Fibroblast of lung (primary cell): ENCODE data around the gene TBCB. TPM values are rescaled to one million over a fixed set of nuclear protein-coding genes. Genes with fewer than 3 reads are reported as not detected.

ENCODE experiments used
- DNase-seq, 2 donors: peaks; one replicate each; pipeline versions ENCODE4 v3.0.0 to v3.0.0-alpha.2; 2010; ENCODE audit warnings: low read depth in 2 of 2
- H2AFZ ChIP-seq: 2 replicates; pipeline ENCODE4 v1.5.1; 2012; ENCODE audit warnings: low read length, control low read depth, inconsistent platforms
- H3K27ac ChIP-seq: 2 replicates; pipeline ENCODE4 v1.5.1; 2011; ENCODE audit warnings: low read length, control low read depth; ENCODE audit not compliant: insufficient read depth
- H3K27me3 ChIP-seq: 2 replicates; pipeline ENCODE4 v1.5.1; 2011; ENCODE audit warnings: mild to moderate bottlenecking, low read length; ENCODE audit not compliant: control insufficient read depth, insufficient read depth
- H3K36me3 ChIP-seq: 2 replicates; pipeline ENCODE4 v1.5.1; 2011; ENCODE audit warnings: low read length; ENCODE audit not compliant: control insufficient read depth, insufficient read depth
- H3K4me1 ChIP-seq: 2 replicates; pipeline ENCODE4 v1.5.1; 2011; ENCODE audit warnings: low read length; ENCODE audit not compliant: control insufficient read depth, insufficient read depth; ENCODE audit errors: extremely low read depth
- H3K4me2 ChIP-seq: 2 replicates; pipeline ENCODE4 v1.5.1; 2011; ENCODE audit warnings: low read length, control low read depth; ENCODE audit not compliant: insufficient read depth; ENCODE audit errors: extremely low read depth
- H3K4me3 ChIP-seq, 4 experiments: fragments of 200-600 bp in 1 of 4; sonication (generic) in 1 of 4; replicated peaks in 1 of 4; 2 replicates each; pipeline ENCODE4 v1.5.1; 2011 to 2016; ENCODE audit warnings: low read length in 4 of 4, low read depth in 3 of 4, mild to moderate bottlenecking in 3 of 4, control low read depth in 2 of 4, inconsistent platforms in 1 of 4, mixed read lengths in 1 of 4; ENCODE audit not compliant: insufficient read depth in 1 of 4; ENCODE audit errors: control extremely low read depth in 1 of 4
- H3K79me2 ChIP-seq: 2 replicates; pipeline ENCODE4 v1.5.1; 2012; ENCODE audit warnings: mild to moderate bottlenecking, low read length, inconsistent platforms; ENCODE audit not compliant: control insufficient read depth, insufficient read depth
- H3K9ac ChIP-seq: 2 replicates; pipeline ENCODE4 v1.5.1; 2011; ENCODE audit warnings: mild to moderate bottlenecking, low read length, control low read depth; ENCODE audit not compliant: insufficient read depth
- H3K9me3 ChIP-seq: 2 replicates; pipeline ENCODE4 v1.5.1; 2012; ENCODE audit warnings: low read depth, low read length; ENCODE audit not compliant: control insufficient read depth, insufficient read depth
- H4K20me1 ChIP-seq: 2 replicates; pipeline ENCODE4 v1.5.1; 2011; ENCODE audit warnings: low read length; ENCODE audit not compliant: control insufficient read depth, insufficient read depth; ENCODE audit errors: extremely low read depth
- EZH2 ChIP-seq: IDR thresholded peaks from 2 replicates; pipeline ENCODE4 v1.5.1; 2012; ENCODE audit warnings: low read length, control low read depth, mild to moderate bottlenecking; ENCODE audit errors: missing control alignments
- polyA plus RNA-seq, 2 donors: library from polyadenylated mRNA; depleted of rRNA in 1 of 2; stranded (reverse) in 1 of 2; unstranded in 1 of 2; fragments of >200 nt; gene quantifications; 2 replicates each; pipeline ENCODE4 v1.2.1, GENCODE V29; 2011 to 2012; ENCODE audit warnings: missing spikeins in 1 of 2
- total RNA-seq: library from RNA; depleted of rRNA; stranded (reverse); fragments of >200 nt; gene quantifications from 2 replicates; pipeline ENCODE4 v1.2.1, GENCODE V29; 2014
- TF ChIP-seq, protein P1 (sequence below), 2 donors: IDR thresholded peaks in 1 of 2; conservative IDR thresholded peaks in 1 of 2; 1 replicate in 1 of 2; 2 replicates in 1 of 2; pipeline ENCODE4 v1.5.1; 2011 to 2012; ENCODE audit warnings: low read length in 2 of 2, control low read depth in 1 of 2, inconsistent platforms in 1 of 2, low read depth in 1 of 2, mild to moderate bottlenecking in 1 of 2

Gene TBCB
- total and polyA plus RNA-seq, 2 donors (not counting 1 experiment from before 2014, with no cell fraction given) = 194 to 249 TPM

DNA sequence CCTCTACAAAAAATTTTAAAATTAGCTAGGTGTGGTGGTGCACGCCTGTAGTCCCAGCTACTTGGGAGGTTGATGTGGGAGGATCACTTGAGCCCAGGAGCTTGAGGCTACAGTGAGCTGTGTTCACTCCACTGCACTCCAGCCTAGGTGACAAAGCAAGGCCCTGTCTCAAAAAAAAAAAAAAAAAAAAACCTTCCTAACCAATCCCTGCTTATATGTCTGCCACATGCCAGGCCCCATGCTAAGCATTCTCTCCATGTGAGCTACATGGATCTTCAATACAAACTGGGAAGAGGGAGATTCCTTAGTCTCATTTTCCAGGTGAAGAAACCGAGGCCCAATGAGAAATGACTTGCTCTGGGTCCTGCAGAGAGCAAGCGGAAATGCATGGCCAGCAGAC, 6.6 kb upstream of the TBCB start:
- Histone ChIP-seq H3K36me3 (peaks cover 13% of the 10 kb centered on the region), H3K27ac (no peak overlapping the region), H3K27me3 (no peaks in the 10 kb centered on the region), H2AFZ (no peak overlapping the region), H3K4me2 (no peak overlapping the region), H3K4me3 (no peak overlapping the region), H3K79me2 (peaks cover 2% of the 10 kb centered on the region), H3K4me1 (peaks cover 1% of the 10 kb centered on the region), H3K9me3 (no peaks in the 10 kb centered on the region), H3K9ac (no peak overlapping the region), H4K20me1 (no peaks in the 10 kb centered on the region)
- no peak for TF ChIP-seq EZH2
- TF ChIP-seq, protein P1, sequence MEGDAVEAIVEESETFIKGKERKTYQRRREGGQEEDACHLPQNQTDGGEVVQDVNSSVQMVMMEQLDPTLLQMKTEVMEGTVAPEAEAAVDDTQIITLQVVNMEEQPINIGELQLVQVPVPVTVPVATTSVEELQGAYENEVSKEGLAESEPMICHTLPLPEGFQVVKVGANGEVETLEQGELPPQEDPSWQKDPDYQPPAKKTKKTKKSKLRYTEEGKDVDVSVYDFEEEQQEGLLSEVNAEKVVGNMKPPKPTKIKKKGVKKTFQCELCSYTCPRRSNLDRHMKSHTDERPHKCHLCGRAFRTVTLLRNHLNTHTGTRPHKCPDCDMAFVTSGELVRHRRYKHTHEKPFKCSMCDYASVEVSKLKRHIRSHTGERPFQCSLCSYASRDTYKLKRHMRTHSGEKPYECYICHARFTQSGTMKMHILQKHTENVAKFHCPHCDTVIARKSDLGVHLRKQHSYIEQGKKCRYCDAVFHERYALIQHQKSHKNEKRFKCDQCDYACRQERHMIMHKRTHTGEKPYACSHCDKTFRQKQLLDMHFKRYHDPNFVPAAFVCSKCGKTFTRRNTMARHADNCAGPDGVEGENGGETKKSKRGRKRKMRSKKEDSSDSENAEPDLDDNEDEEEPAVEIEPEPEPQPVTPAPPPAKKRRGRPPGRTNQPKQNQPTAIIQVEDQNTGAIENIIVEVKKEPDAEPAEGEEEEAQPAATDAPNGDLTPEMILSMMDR (conservative IDR thresholded peaks at IDR 0.05 in 1 of 2, IDR thresholded peaks at IDR 0.05 in 1 of 2; ENCODE audit: low read depth in 1 of 2, low read length in 2 of 2) = no peak
- DNase-seq = no peak

DNA sequence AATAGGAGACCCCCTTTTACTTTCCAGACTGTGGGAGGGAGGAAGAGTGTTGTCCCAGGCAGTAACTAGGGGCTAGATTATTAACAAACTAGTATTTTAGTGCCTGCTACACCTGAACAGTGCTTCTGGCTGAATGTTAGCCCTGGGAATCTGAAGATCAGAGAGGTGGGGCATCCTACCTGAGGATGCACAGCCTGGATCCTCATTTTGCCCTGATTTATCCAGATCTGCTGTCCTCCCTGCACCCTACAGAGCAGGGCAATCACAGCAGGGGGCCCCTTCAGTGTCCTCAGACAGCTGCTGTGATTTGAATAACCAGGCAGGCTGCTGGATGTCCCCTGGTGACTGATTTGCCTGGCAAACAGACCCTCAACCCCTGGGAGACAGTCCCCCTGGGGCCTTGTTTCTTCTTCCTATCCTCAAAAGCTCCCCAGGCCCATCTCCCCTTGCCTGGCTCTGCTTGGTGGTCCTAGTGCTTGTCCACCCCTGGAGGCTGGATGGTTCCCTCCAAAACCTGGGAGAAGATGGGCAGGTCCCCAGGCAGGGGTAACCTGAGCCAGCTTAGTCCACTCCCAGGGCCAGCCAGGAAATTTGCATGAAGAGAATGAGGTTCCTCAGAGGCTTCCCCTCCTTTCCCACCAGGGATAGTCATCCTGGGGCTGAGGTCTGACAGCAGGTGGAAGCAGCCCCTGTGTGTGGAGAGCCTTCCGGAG, 4.6 kb upstream of the TBCB start, which contains the start of gene OVOL3:
OVOL3 (plus strand) TSS at position 657 of the 713 bp plus-strand sequence. CDS start 60 bp downstream, outside the sequence.
- Histone ChIP-seq H3K27ac (no peak within 1 kb of the TSS), H3K79me2 (peaks cover 9% of the 10 kb centered on the region), H3K4me3 (no peak within 1 kb of the TSS), H4K20me1 (no peaks in the 10 kb centered on the region), H3K9me3 (no peaks in the 10 kb centered on the region), H2AFZ (no peak within 1 kb of the TSS), H3K9ac (no peak within 1 kb of the TSS), H3K36me3 (peaks cover 9% of the 10 kb centered on the region), H3K4me1 (peaks cover 6% of the 10 kb centered on the region), H3K4me2 (no peak within 1 kb of the TSS), H3K27me3 (no peaks in the 10 kb centered on the region)
- DNase-seq = no peak
- TF ChIP-seq, protein P1 (conservative IDR thresholded peaks at IDR 0.05 in 1 of 2, IDR thresholded peaks at IDR 0.05 in 1 of 2; ENCODE audit: low read depth in 1 of 2, low read length in 2 of 2) = no peak
- no peak for TF ChIP-seq EZH2

- no peak overlapping the region for H3K27ac ChIP-seq
- H3K9me3 ChIP-seq = no peaks in the 10 kb centered on the region
- no peak overlapping the region for H3K4me2 ChIP-seq
- no peak for TF ChIP-seq EZH2
- TF ChIP-seq, protein P1 (conservative IDR thresholded peaks at IDR 0.05 in 1 of 2, IDR thresholded peaks at IDR 0.05 in 1 of 2; ENCODE audit: low read depth in 1 of 2, low read length in 2 of 2) = no peak
- H3K9ac ChIP-seq = no peak overlapping the region
- no peak for DNase-seq
- peaks cover 9% of the 10 kb centered on the region for H3K36me3 ChIP-seq
- H3K4me3 ChIP-seq = no peak overlapping the region
- H3K27me3 ChIP-seq = no peaks in the 10 kb centered on the region
- H4K20me1 ChIP-seq = no peaks in the 10 kb centered on the region
- H3K79me2 ChIP-seq = peaks cover 13% of the 10 kb centered on the region
- no peak overlapping the region for H2AFZ ChIP-seq
- H3K4me1 ChIP-seq = peaks cover 8% of the 10 kb centered on the region
Measured at GRCh38 chr19:36111200-36111539, 4.1 kb upstream of the TBCB start.
